AG10803 (cell line): ENCODE data around the gene GPATCH2.
"Not testable (repeated sequence)": the region's sequence is repeated elsewhere in the genome, so short reads cannot be mapped to it uniquely, and the experiment has no call there.

Source experiments
- DNase-seq: peaks from one replicate; pipeline ENCODE4 v3.0.0; 2010; ENCODE audit warnings: low read depth
- H3K4me3 ChIP-seq: 2 replicates; pipeline ENCODE4 v1.5.1; 2011; ENCODE audit warnings: mild to moderate bottlenecking, low read length, control low read depth
- TF ChIP-seq, protein P1 (sequence below): conservative IDR thresholded peaks from 2 replicates; pipeline ENCODE4 v1.5.1; 2011; ENCODE audit warnings: mild to moderate bottlenecking, low read length, control low read depth, inconsistent platforms

Gene GPATCH2

DNA sequence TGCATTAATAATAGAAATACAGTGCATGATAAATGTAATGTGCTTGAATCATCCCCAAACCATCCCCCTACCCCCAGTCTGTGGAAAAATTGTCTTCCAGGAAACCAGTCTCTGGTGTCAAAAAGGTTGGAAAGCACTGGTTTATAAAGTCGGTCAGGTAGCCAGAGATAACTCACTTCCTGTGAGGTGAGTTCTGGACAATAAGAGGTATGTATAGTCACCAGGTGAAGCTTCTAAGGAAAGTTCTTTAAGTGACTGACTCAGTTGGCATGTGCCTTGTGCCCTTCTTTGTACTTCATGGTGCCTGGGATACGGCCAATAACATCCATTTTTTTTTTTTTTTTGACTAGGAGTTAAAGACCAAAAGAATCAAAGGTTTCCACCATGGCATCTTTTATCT lies 103.7 kb downstream of the GPATCH2 start:
- no peak for DNase-seq
- TF ChIP-seq, protein P1, sequence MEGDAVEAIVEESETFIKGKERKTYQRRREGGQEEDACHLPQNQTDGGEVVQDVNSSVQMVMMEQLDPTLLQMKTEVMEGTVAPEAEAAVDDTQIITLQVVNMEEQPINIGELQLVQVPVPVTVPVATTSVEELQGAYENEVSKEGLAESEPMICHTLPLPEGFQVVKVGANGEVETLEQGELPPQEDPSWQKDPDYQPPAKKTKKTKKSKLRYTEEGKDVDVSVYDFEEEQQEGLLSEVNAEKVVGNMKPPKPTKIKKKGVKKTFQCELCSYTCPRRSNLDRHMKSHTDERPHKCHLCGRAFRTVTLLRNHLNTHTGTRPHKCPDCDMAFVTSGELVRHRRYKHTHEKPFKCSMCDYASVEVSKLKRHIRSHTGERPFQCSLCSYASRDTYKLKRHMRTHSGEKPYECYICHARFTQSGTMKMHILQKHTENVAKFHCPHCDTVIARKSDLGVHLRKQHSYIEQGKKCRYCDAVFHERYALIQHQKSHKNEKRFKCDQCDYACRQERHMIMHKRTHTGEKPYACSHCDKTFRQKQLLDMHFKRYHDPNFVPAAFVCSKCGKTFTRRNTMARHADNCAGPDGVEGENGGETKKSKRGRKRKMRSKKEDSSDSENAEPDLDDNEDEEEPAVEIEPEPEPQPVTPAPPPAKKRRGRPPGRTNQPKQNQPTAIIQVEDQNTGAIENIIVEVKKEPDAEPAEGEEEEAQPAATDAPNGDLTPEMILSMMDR, result no peak
- no peak overlapping the region for H3K4me3 ChIP-seq

DNA sequence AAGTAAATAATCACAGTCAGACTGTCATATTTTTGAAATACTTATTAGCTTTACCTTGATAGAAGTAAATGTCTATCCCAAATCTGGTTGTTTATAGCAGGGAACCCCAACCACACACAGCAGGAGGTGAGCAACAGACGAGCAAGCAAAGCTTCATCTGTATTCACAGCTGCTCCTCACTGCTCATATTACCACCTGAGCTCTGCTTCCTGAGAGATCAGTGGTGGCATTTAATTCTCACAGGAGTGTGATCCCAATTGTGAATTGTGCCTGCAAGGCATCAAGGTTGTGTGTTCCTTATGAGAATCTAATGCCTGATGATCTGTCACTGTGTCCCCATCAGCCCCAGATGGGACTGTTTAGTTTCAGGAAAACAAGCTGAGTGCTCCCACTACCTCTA lies 104.3 kb downstream of the GPATCH2 start:
- no peak for DNase-seq
- TF ChIP-seq, protein P1, result no peak
- H3K4me3 ChIP-seq, result no peak overlapping the region

GRCh38 chr1:217525773-217526490 lies 105.0 kb downstream of the GPATCH2 start:
- no peak overlapping the region for H3K4me3 ChIP-seq
- DNase-seq, result peak; percentile 23
- TF ChIP-seq, protein P1, result no peak

- H3K4me3 ChIP-seq, result no peak overlapping the region
- TF ChIP-seq, protein P1, result no peak
- peak; percentile 9 for DNase-seq
These were observed 105.9 kb downstream of the GPATCH2 start for GRCh38 chr1:217524787-217525520.

GRCh38 chr1:217523921-217524320 lies 107.0 kb downstream of the GPATCH2 start:
- DNase-seq, H3K4me3 ChIP-seq: not testable (repeated sequence)

- H3K4me3 ChIP-seq, result no peak overlapping the region
- TF ChIP-seq, protein P1, result no peak
- DNase-seq, result no peak
These were observed 108.6 kb downstream of the GPATCH2 start for GRCh38 chr1:217522277-217522676.

DNA sequence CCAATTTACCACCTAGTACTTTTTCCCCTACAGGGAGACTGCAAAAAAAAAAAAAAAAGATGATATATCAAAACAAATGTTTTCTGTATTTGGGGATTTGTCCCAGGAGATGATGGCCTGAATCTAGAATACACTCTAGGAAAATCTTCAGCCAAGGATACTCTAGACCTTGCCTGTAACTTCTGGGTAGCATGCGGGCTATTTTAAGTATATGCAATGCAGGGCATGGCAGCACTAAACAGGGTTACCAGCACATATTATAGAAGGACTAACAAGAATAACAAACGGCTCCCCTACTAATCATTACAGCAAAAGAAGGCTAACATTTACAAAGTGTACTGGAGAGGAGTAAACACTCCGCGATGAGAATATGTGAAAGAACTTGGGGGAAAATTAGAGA lies 109.6 kb downstream of the GPATCH2 start:
- no peak overlapping the region for H3K4me3 ChIP-seq
- no peak for DNase-seq
- TF ChIP-seq, protein P1, result no peak
